Measurements from ENCODE around the gene PAX5. TPM values are rescaled to one million over a fixed set of nuclear protein-coding genes. Genes with fewer than 3 reads are reported as not detected.

PAX5 gene
- total RNA-seq, 4 donors from 2014 or later: 0.95 to 61.9 (median 3.6) TPM; not detected in 1

GRCh38 chr9:37025071-37025822 lies 8.8 kb downstream of the PAX5 start:
- TF ChIP-seq CTCF (IDR thresholded peaks at IDR 0.05): no peak
- no peak for TF ChIP-seq POLR2A (IDR thresholded peaks at IDR 0.05)
- Histone ChIP-seq H3K9me3 (no peaks in the 10 kb centered on the region), H3K36me3 (no peaks in the 10 kb centered on the region), H3K27me3 (peaks cover 0 to 63% of the 10 kb centered on the region in 2 donors), H3K4me1 (peaks cover 0 to 43% (median 23%) of the 10 kb centered on the region in 4 donors), H3K27ac (peak overlapping the region in 2 of 4 donors; percentile 52 to 93), H3K4me3 (peak overlapping the region; percentile 27 to 56 (median 40))
- no peak for DNase-seq

GRCh38 chr9:37017546-37017945 lies 16.5 kb downstream of the PAX5 start:
- DNase-seq: no peak
- no peak for TF ChIP-seq POLR2A (IDR thresholded peaks at IDR 0.05)
- no peak for TF ChIP-seq CTCF (IDR thresholded peaks at IDR 0.05)
- Histone ChIP-seq H3K9me3 (no peaks in the 10 kb centered on the region), H3K36me3 (no peaks in the 10 kb centered on the region), H3K27me3 (peaks cover 0 to 5% of the 10 kb centered on the region in 2 donors), H3K4me3 (no peak overlapping the region), H3K4me1 (no peaks in the 10 kb centered on the region), H3K27ac (no peak overlapping the region)

- no peaks in the 10 kb centered on the region for H3K9me3 ChIP-seq
- peak overlapping the region in 2 of 4 donors; percentile 11 to 76 for H3K27ac ChIP-seq
- H3K4me3 ChIP-seq: no peak overlapping the region
- no peaks in the 10 kb centered on the region for H3K36me3 ChIP-seq
- no peak for DNase-seq
- peaks cover 0 to 12% (median 2%) of the 10 kb centered on the region in 4 donors for H3K4me1 ChIP-seq
- no peaks in the 10 kb centered on the region for H3K27me3 ChIP-seq
- TF ChIP-seq POLR2A (IDR thresholded peaks at IDR 0.05) (no peak), CTCF (IDR thresholded peaks at IDR 0.05) (no peak)
Observed at GRCh38 chr9:37011530-37011929, 22.5 kb downstream of the PAX5 start.

GRCh38 chr9:37010976-37011375 lies 23.1 kb downstream of the PAX5 start:
- TF ChIP-seq POLR2A (IDR thresholded peaks at IDR 0.05) (no peak), CTCF (IDR thresholded peaks at IDR 0.05) (no peak)
- no peak overlapping the region for H3K4me3 ChIP-seq
- no peaks in the 10 kb centered on the region for H3K36me3 ChIP-seq
- no peak for DNase-seq
- H3K9me3 ChIP-seq: no peaks in the 10 kb centered on the region
- H3K4me1 ChIP-seq: peaks cover 0 to 12% (median 2%) of the 10 kb centered on the region in 4 donors
- H3K27me3 ChIP-seq: no peaks in the 10 kb centered on the region
- peak overlapping the region in 1 of 4 donors; percentile 76 for H3K27ac ChIP-seq

- TF ChIP-seq CTCF (IDR thresholded peaks at IDR 0.05) (no peak), POLR2A (IDR thresholded peaks at IDR 0.05) (no peak)
- H3K27ac ChIP-seq: peak overlapping the region in 2 of 4 donors; percentile 9 to 76
- no peaks in the 10 kb centered on the region for H3K9me3 ChIP-seq
- DNase-seq: no peak
- no peaks in the 10 kb centered on the region for H3K27me3 ChIP-seq
- no peak overlapping the region for H3K4me3 ChIP-seq
- peaks cover 0 to 12% (median 2%) of the 10 kb centered on the region in 4 donors for H3K4me1 ChIP-seq
- H3K36me3 ChIP-seq: no peaks in the 10 kb centered on the region
Observed at GRCh38 chr9:37010180-37010579, 23.9 kb downstream of the PAX5 start.
